Liver (tissue), 9 donors: Measurements from ENCODE around the gene GPR61. TPM values are rescaled to one million over a fixed set of nuclear protein-coding genes. Genes with fewer than 3 reads are reported as not detected.

Experiments used
- DNase-seq: peaks from one replicate; pipeline ENCODE4 v3.0.0-alpha.2; 2017; ENCODE audit warnings: low spot score
- H3K27ac ChIP-seq, 2 donors: one replicate each; pipeline ENCODE4 v1.7.0; 2013; ENCODE audit warnings: inconsistent platforms in 2 of 2, low read length in 2 of 2, control low read depth in 1 of 2, low read depth in 1 of 2, mild to moderate bottlenecking in 1 of 2
- H3K27me3 ChIP-seq, 4 donors: one replicate each; pipeline versions ENCODE4 v1.6.1 to v1.7.0; 2013; ENCODE audit warnings: low read length in 3 of 4, inconsistent platforms in 1 of 4, mild to moderate bottlenecking in 1 of 4, moderate library complexity in 1 of 4; ENCODE audit not compliant: control insufficient read depth in 4 of 4, insufficient read depth in 4 of 4
- H3K36me3 ChIP-seq, 4 donors: one replicate each; pipeline versions ENCODE4 v1.6.1 to v1.7.0; 2013; ENCODE audit warnings: low read length in 3 of 4, mild to moderate bottlenecking in 3 of 4, low read depth in 1 of 4, moderate library complexity in 1 of 4; ENCODE audit not compliant: control insufficient read depth in 4 of 4, insufficient read depth in 3 of 4
- H3K4me1 ChIP-seq, 4 donors: one replicate each; pipeline versions ENCODE4 v1.6.1 to v1.7.0; 2013; ENCODE audit warnings: low read length in 3 of 4, mild to moderate bottlenecking in 3 of 4, moderate library complexity in 1 of 4; ENCODE audit not compliant: control insufficient read depth in 4 of 4, insufficient read depth in 4 of 4
- H3K4me3 ChIP-seq, 3 donors: one replicate each; pipeline versions ENCODE4 v1.6.1 to v1.7.0; 2013; ENCODE audit warnings: low read length in 3 of 3, control low read depth in 1 of 3, low read depth in 1 of 3, mild to moderate bottlenecking in 1 of 3
- H3K9ac ChIP-seq, 2 donors: one replicate each; pipeline ENCODE4 v1.7.0; 2013; ENCODE audit warnings: low read length in 2 of 2, mild to moderate bottlenecking in 2 of 2, moderate library complexity in 2 of 2, control low read depth in 1 of 2, low read depth in 1 of 2
- H3K9me3 ChIP-seq, 4 donors: one replicate each; pipeline versions ENCODE4 v1.6.1 to v1.7.0; 2013; ENCODE audit warnings: low read length in 3 of 4; ENCODE audit not compliant: control insufficient read depth in 4 of 4
- EGR1 ChIP-seq, 2 donors: IDR thresholded peaks; 2 replicates each; pipeline ENCODE4 v1.6.1; 2016 to 2018; ENCODE audit warnings: antibody characterized with exemption in 2 of 2, low read depth in 2 of 2
- FOXA1 ChIP-seq: IDR thresholded peaks from 2 replicates; pipeline ENCODE4 v1.6.1; 2016; ENCODE audit warnings: antibody characterized with exemption
- FOXA2 ChIP-seq: IDR thresholded peaks from 2 replicates; pipeline ENCODE4 v1.6.1; 2016; ENCODE audit warnings: antibody characterized with exemption
- GABPA ChIP-seq, 2 donors: IDR thresholded peaks in 1 of 2; conservative IDR thresholded peaks in 1 of 2; 2 replicates each; pipeline ENCODE4 v1.6.1; 2016; ENCODE audit warnings: antibody characterized with exemption in 2 of 2, mild to moderate bottlenecking in 1 of 2, moderate library complexity in 1 of 2
- HNF4A ChIP-seq, 2 donors: conservative IDR thresholded peaks; 2 replicates each; pipeline ENCODE4 v1.6.1; 2016; ENCODE audit warnings: antibody characterized with exemption in 2 of 2, mild to moderate bottlenecking in 2 of 2
- HNF4G ChIP-seq: IDR thresholded peaks from 2 replicates; pipeline ENCODE4 v1.6.1; 2016; ENCODE audit warnings: antibody characterized with exemption
- JUND ChIP-seq, 2 donors: IDR thresholded peaks; 2 replicates each; pipeline ENCODE4 v1.6.1; 2016; ENCODE audit warnings: antibody characterized with exemption in 2 of 2
- NR2F2 ChIP-seq: IDR thresholded peaks from 2 replicates; pipeline ENCODE4 v1.6.1; 2016; ENCODE audit warnings: antibody characterized with exemption
- RAD21 ChIP-seq, 2 donors: IDR thresholded peaks; 2 replicates each; pipeline ENCODE4 v1.6.1; 2016; ENCODE audit warnings: antibody characterized with exemption in 2 of 2, mild to moderate bottlenecking in 2 of 2
- RXRA ChIP-seq, 2 donors: IDR thresholded peaks; 2 replicates each; pipeline ENCODE4 v1.6.1; 2017 to 2018; ENCODE audit warnings: antibody characterized with exemption in 2 of 2, mild to moderate bottlenecking in 1 of 2
- SP1 ChIP-seq: IDR thresholded peaks from 2 replicates; pipeline ENCODE4 v1.6.1; 2018; ENCODE audit warnings: antibody characterized with exemption, mild to moderate bottlenecking
- TAF1 ChIP-seq: conservative IDR thresholded peaks from 2 replicates; pipeline ENCODE4 v1.6.1; 2016; ENCODE audit warnings: antibody characterized with exemption, mild to moderate bottlenecking
- YY1 ChIP-seq: IDR thresholded peaks from 2 replicates; pipeline ENCODE4 v1.6.1; 2016; ENCODE audit warnings: antibody characterized with exemption, mild to moderate bottlenecking
- polyA plus RNA-seq, 2 donors: library from polyadenylated mRNA; stranded (reverse) in 1 of 2; unstranded in 1 of 2; fragments of 200-250 nt in 1 of 2; fragments of >200 nt in 1 of 2; fragmentation: Nextera tagmentation in 1 of 2; extraction: Ambion mirVana in 1 of 2; gene quantifications; one replicate each; pipeline versions ENCODE4 v1.2.1 to v1.2.3, GENCODE V29; 2013 to 2015
- total RNA-seq, 2 donors: library from RNA; depleted of rRNA; stranded (reverse); fragments of >200 nt; gene quantifications; one replicate each; pipeline ENCODE4 v1.2.3, GENCODE V29; 2014
- TF ChIP-seq, protein P1 (sequence below): IDR thresholded peaks from 2 replicates; pipeline ENCODE4 v1.6.1; 2016; ENCODE audit warnings: antibody characterized with exemption
- TF ChIP-seq, protein P2 (sequence below): fragments of 150-350 bp; IDR thresholded peaks from 2 replicates; pipeline ENCODE4 v1.5.1; 2017; ENCODE audit warnings: improper control_type of control experiment, low read depth, low read length; ENCODE audit not compliant: missing input control
- TF ChIP-seq, protein P3 (sequence below): IDR thresholded peaks from 2 replicates; pipeline ENCODE4 v1.6.1; 2016; ENCODE audit warnings: antibody characterized with exemption
- TF ChIP-seq, protein P4 (sequence below): IDR thresholded peaks from 2 replicates; pipeline ENCODE4 v1.6.1; 2016; ENCODE audit warnings: antibody characterized with exemption, mild to moderate bottlenecking
- donor health status: healthy.
- donor health status: healthy.
- donor health status: healthy.
- donor health status: healthy.
- donor health status: healthy.

The GPR61 gene
- total and polyA plus RNA-seq, 4 donors = 0.32 TPM; not detected in 3

DNA sequence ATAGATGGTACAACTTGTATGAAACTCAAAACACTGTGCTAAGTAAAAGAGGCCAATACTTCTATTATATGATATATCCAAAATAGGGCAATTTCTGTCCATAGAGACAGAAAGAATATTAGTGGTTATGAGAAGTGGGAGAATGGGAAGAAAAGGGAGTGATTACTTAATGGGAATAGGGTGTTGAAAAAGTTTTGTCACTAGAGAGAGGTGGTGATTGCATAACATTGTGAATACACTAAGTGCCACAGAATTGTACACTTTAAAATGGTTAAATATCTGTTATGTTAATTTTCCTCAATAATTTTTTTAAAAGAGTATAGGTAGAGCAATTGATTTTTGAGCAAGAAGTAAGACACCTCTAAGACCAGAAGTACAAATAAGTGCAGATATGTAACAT lies 50.0 kb downstream of the GPR61 start:
- Histone ChIP-seq H3K9ac (no peak overlapping the region), H3K9me3 (no peaks in the 10 kb centered on the region), H3K36me3 (peaks cover 0 to 38% (median 23%) of the 10 kb centered on the region in 4 donors), H3K4me3 (no peak overlapping the region), H3K4me1 (peaks cover 5 to 27% (median 11%) of the 10 kb centered on the region in 4 donors), H3K27me3 (no peaks in the 10 kb centered on the region), H3K27ac (no peak overlapping the region)
- no peak for TF ChIP-seq RXRA (IDR thresholded peaks at IDR 0.05)
- TF ChIP-seq, protein P1, sequence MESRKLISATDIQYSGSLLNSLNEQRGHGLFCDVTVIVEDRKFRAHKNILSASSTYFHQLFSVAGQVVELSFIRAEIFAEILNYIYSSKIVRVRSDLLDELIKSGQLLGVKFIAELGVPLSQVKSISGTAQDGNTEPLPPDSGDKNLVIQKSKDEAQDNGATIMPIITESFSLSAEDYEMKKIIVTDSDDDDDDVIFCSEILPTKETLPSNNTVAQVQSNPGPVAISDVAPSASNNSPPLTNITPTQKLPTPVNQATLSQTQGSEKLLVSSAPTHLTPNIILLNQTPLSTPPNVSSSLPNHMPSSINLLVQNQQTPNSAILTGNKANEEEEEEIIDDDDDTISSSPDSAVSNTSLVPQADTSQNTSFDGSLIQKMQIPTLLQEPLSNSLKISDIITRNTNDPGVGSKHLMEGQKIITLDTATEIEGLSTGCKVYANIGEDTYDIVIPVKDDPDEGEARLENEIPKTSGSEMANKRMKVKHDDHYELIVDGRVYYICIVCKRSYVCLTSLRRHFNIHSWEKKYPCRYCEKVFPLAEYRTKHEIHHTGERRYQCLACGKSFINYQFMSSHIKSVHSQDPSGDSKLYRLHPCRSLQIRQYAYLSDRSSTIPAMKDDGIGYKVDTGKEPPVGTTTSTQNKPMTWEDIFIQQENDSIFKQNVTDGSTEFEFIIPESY = no peak
- TF ChIP-seq RAD21 (IDR thresholded peaks at IDR 0.05) = no peak
- no peak for TF ChIP-seq GABPA (IDR thresholded peaks at IDR 0.05 in 1 of 2, conservative IDR thresholded peaks at IDR 0.05 in 1 of 2)
- TF ChIP-seq, protein P2, sequence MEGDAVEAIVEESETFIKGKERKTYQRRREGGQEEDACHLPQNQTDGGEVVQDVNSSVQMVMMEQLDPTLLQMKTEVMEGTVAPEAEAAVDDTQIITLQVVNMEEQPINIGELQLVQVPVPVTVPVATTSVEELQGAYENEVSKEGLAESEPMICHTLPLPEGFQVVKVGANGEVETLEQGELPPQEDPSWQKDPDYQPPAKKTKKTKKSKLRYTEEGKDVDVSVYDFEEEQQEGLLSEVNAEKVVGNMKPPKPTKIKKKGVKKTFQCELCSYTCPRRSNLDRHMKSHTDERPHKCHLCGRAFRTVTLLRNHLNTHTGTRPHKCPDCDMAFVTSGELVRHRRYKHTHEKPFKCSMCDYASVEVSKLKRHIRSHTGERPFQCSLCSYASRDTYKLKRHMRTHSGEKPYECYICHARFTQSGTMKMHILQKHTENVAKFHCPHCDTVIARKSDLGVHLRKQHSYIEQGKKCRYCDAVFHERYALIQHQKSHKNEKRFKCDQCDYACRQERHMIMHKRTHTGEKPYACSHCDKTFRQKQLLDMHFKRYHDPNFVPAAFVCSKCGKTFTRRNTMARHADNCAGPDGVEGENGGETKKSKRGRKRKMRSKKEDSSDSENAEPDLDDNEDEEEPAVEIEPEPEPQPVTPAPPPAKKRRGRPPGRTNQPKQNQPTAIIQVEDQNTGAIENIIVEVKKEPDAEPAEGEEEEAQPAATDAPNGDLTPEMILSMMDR = no peak
- no peak for TF ChIP-seq YY1
- TF ChIP-seq SP1 = no peak
- TF ChIP-seq TAF1 = no peak
- no peak for TF ChIP-seq JUND (IDR thresholded peaks at IDR 0.05)
- no peak for TF ChIP-seq FOXA2
- TF ChIP-seq EGR1 (IDR thresholded peaks at IDR 0.05; ENCODE audit: low read depth in 2 of 2) = no peak
- TF ChIP-seq, protein P3, sequence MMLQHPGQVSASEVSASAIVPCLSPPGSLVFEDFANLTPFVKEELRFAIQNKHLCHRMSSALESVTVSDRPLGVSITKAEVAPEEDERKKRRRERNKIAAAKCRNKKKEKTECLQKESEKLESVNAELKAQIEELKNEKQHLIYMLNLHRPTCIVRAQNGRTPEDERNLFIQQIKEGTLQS = no peak
- no peak for TF ChIP-seq HNF4G
- no peak for TF ChIP-seq FOXA1
- no peak for TF ChIP-seq HNF4A (conservative IDR thresholded peaks at IDR 0.05)
- no peak for TF ChIP-seq NR2F2
- TF ChIP-seq, protein P4, sequence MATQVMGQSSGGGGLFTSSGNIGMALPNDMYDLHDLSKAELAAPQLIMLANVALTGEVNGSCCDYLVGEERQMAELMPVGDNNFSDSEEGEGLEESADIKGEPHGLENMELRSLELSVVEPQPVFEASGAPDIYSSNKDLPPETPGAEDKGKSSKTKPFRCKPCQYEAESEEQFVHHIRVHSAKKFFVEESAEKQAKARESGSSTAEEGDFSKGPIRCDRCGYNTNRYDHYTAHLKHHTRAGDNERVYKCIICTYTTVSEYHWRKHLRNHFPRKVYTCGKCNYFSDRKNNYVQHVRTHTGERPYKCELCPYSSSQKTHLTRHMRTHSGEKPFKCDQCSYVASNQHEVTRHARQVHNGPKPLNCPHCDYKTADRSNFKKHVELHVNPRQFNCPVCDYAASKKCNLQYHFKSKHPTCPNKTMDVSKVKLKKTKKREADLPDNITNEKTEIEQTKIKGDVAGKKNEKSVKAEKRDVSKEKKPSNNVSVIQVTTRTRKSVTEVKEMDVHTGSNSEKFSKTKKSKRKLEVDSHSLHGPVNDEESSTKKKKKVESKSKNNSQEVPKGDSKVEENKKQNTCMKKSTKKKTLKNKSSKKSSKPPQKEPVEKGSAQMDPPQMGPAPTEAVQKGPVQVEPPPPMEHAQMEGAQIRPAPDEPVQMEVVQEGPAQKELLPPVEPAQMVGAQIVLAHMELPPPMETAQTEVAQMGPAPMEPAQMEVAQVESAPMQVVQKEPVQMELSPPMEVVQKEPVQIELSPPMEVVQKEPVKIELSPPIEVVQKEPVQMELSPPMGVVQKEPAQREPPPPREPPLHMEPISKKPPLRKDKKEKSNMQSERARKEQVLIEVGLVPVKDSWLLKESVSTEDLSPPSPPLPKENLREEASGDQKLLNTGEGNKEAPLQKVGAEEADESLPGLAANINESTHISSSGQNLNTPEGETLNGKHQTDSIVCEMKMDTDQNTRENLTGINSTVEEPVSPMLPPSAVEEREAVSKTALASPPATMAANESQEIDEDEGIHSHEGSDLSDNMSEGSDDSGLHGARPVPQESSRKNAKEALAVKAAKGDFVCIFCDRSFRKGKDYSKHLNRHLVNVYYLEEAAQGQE = no peak
- no peak for DNase-seq

DNA sequence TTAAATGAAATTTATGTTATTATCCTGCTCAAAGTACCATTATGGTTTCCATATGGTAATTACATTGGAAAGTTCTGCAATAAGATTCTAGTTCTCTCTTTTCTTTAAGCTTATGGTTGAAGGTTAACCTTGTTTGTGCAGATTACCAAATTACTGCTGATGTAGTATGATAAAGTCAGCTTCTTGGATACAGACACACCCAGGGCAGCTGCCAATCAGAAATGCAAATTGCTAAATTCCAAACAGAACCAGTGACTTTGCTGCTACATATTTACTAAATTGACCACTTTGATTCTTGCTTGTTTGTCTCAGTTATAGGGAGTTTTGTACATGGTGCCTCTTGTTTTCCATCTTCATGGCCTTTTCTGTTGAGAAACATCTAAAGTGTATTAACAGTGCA lies 53.2 kb downstream of the GPR61 start:
- Histone ChIP-seq H3K4me3 (no peak overlapping the region), H3K27me3 (no peaks in the 10 kb centered on the region), H3K4me1 (peaks cover 1 to 10% (median 8%) of the 10 kb centered on the region in 4 donors), H3K9ac (no peak overlapping the region), H3K9me3 (no peaks in the 10 kb centered on the region), H3K27ac (no peak overlapping the region), H3K36me3 (peaks cover 0 to 42% (median 18%) of the 10 kb centered on the region in 4 donors)
- no peak for DNase-seq
- TF ChIP-seq, protein P4 = no peak
